ENCODE data around the gene BUD13. TPM values are rescaled to one million over a fixed set of nuclear protein-coding genes. Genes with fewer than 3 reads are reported as not detected.

Gene BUD13
- total and polyA plus RNA-seq, 10 donors: 12.3 to 20.3 (median 16.3) TPM

DNA sequence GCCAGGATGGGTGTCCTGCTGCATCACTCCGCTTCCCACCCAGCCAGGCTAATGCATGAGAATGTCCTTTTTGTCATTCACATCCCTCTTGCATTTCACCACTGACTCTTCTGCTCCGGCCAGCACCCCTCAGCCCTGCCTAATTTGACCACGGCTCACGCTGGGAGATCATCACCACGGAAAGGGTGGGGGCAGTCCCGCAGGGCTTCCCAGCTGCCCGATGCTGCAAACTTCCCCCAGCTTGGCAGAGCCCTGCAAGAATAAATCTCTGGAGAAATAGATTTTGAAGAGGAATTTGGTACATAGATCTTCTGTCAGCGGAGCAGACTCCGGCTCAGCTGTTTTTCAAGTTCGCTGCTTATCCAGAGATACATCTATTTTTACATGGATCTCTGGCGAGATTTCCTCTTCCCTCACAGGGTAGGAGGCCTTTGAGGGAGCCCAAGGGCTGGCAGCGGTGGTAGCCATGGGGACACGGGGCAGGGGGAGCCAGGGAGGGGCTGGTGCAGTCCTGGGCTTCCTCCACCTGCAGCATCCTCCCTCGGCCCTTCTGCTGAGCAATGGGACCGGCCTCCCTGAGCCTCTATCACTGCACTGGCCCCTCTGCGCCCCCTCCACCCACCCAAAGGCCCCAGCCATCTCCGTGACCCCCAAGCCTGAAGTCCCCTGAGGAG is 62.6 kb downstream of the BUD13 start:
- WGBS, 5 donors: 43 to 54% (median 47%) methylated on average over 13 to 17 of the region's 17 CpGs
- intact Hi-C loops (cut with DNase I; ENCODE audit: low total_unique reads): no loop called here
- no peak for TF ChIP-seq POLR2A (IDR thresholded peaks at IDR 0.05)
- TF ChIP-seq, protein P1, sequence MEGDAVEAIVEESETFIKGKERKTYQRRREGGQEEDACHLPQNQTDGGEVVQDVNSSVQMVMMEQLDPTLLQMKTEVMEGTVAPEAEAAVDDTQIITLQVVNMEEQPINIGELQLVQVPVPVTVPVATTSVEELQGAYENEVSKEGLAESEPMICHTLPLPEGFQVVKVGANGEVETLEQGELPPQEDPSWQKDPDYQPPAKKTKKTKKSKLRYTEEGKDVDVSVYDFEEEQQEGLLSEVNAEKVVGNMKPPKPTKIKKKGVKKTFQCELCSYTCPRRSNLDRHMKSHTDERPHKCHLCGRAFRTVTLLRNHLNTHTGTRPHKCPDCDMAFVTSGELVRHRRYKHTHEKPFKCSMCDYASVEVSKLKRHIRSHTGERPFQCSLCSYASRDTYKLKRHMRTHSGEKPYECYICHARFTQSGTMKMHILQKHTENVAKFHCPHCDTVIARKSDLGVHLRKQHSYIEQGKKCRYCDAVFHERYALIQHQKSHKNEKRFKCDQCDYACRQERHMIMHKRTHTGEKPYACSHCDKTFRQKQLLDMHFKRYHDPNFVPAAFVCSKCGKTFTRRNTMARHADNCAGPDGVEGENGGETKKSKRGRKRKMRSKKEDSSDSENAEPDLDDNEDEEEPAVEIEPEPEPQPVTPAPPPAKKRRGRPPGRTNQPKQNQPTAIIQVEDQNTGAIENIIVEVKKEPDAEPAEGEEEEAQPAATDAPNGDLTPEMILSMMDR (IDR thresholded peaks at IDR 0.05 in 8 of 11, conservative IDR thresholded peaks at IDR 0.05 in 3 of 11): no peak
- TF ChIP-seq POLR2AphosphoS5 (IDR thresholded peaks at IDR 0.05): no peak
- Histone ChIP-seq H3K36me3 (no peaks in the 10 kb centered on the region), H3K4me1 (peaks cover 0 to 6% (median 0%) of the 10 kb centered on the region in 6 donors), H3K4me3 (no peak overlapping the region), H3K27me3 (replicated peaks in 1 of 7) (peaks cover 0 to 53% (median 7%) of the 10 kb centered on the region in 7 donors), H3K9me3 (no peaks in the 10 kb centered on the region), H3K27ac (no peak overlapping the region)
- DNase-seq: no peak

DNA sequence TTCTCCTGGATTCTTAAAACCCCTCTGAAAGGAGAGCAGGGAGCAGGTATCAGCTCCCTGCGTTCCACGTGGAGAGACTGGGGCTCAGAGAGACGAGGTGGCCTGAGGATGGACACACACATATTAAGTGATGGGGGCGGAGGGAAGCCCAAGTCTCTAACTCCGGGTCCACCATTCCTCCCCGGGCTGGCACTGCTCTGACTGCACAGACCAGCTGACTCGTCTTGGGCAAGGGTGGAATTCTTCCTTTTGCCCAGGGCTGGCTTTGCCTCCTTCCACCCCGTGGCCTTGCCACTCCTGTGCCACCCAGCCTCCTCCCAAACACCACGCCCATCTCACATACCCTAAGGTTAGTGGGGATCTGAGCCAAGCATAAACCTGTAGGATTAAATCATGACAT is 65.0 kb downstream of the BUD13 start:
- no peak overlapping the region for H3K4me3 ChIP-seq
- H3K9me3 ChIP-seq: no peaks in the 10 kb centered on the region
- intact Hi-C loops (cut with DNase I; ENCODE audit: low total_unique reads): no loop called here
- no peaks in the 10 kb centered on the region for H3K36me3 ChIP-seq
- no peak for DNase-seq
- peaks cover 0 to 61% (median 7%) of the 10 kb centered on the region in 7 donors for H3K27me3 ChIP-seq (replicated peaks in 1 of 7)
- H3K4me1 ChIP-seq: peaks cover 0 to 6% (median 0%) of the 10 kb centered on the region in 6 donors
- 53 to 72% (median 58%) methylated on average over 9 of the region's 9 CpGs for WGBS, 5 donors
- TF ChIP-seq POLR2A (IDR thresholded peaks at IDR 0.05) (no peak), POLR2AphosphoS5 (IDR thresholded peaks at IDR 0.05) (no peak)
- TF ChIP-seq, protein P1 (IDR thresholded peaks at IDR 0.05 in 8 of 11, conservative IDR thresholded peaks at IDR 0.05 in 3 of 11): no peak
- H3K27ac ChIP-seq: no peak overlapping the region

DNA sequence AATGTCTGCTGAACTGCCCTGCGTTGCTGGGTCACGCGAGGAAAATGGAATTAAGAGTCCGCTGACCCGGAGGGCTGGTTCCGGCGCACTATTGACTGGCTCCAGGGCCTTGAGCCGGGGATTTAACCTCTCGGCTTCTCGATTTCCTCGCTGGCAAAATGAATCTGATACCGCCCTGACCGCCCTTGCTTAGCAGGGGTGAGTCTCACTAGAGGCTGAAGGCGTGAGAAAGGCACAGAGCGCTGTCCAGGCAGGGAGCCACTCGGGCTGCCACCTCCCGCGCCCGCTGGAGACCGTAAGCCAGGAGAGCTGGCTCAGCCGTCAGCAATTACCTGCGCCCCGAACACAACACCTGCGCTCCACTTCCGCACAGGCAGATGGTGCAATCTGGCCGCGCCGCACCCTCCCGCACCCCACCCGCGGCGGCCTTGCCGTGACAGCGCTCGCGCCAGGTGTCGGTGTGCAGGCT is 65.6 kb downstream of the BUD13 start:
- no peak for DNase-seq
- TF ChIP-seq, protein P1 (IDR thresholded peaks at IDR 0.05 in 8 of 11, conservative IDR thresholded peaks at IDR 0.05 in 3 of 11): no peak
- TF ChIP-seq POLR2A (IDR thresholded peaks at IDR 0.05): no peak
- no peak for TF ChIP-seq POLR2AphosphoS5 (IDR thresholded peaks at IDR 0.05)
- H3K4me3 ChIP-seq: no peak overlapping the region
- intact Hi-C loops (cut with DNase I; ENCODE audit: low total_unique reads): no loop called here
- H3K36me3 ChIP-seq: no peaks in the 10 kb centered on the region
- no peak overlapping the region for H3K27ac ChIP-seq
- peaks cover 0 to 6% (median 0%) of the 10 kb centered on the region in 6 donors for H3K4me1 ChIP-seq
- peaks cover 0 to 61% (median 7%) of the 10 kb centered on the region in 7 donors for H3K27me3 ChIP-seq (replicated peaks in 1 of 7)
- WGBS, 5 donors: 23 to 63% (median 27%) methylated on average over 14 to 37 of the region's 37 CpGs
- H3K9me3 ChIP-seq: no peaks in the 10 kb centered on the region

DNA sequence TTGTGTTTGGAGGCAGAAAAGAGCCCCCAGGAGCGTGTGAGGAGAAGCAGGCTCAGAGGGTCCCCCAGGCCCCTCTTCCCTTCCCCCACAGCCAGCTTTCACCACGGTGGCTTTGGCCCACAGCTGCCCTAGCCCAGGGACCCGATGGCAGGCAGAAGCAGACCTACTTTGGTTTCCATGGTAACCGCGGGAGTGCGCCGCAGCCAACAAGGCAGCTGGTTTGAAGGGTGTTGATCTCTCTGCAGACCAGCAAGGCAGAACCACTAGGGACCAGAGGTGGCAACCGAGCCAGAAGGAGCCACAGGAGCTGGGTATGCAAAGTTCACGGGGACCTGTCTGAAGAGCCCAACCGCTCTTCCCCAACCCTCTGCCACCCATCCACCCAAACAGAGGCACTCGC is 69.4 kb downstream of the BUD13 start:
- Histone ChIP-seq H3K27me3 (replicated peaks in 1 of 7) (peaks cover 0 to 28% (median 7%) of the 10 kb centered on the region in 7 donors), H3K27ac (no peak overlapping the region), H3K4me1 (peaks cover 0 to 6% (median 0%) of the 10 kb centered on the region in 6 donors), H3K36me3 (no peaks in the 10 kb centered on the region), H3K9me3 (no peaks in the 10 kb centered on the region), H3K4me3 (no peak overlapping the region)
- peak; percentile 69 for DNase-seq
- TF ChIP-seq POLR2A (IDR thresholded peaks at IDR 0.05) (no peak), POLR2AphosphoS5 (IDR thresholded peaks at IDR 0.05) (no peak)
- TF ChIP-seq, protein P1 (IDR thresholded peaks at IDR 0.05 in 8 of 11, conservative IDR thresholded peaks at IDR 0.05 in 3 of 11): no peak
- WGBS, 5 donors: 35 to 48% (median 44%) methylated on average over 6 to 11 of the region's 11 CpGs
- intact Hi-C loops (cut with DNase I; ENCODE audit: low total_unique reads): no loop called here
